ENCODE measurements around the gene CMTM1.

GRCh38 chr16:66596986-66597848 is 31.0 kb downstream of the CMTM1 start:
- TF ChIP-seq CTCF (IDR thresholded peaks at IDR 0.05 in 2 of 3, conservative IDR thresholded peaks at IDR 0.05 in 1 of 3; ENCODE audit: borderline replicate concordance in 1 of 3, insufficient read depth in 1 of 3, low read depth in 2 of 3, low read length in 2 of 3), result no peak
- TF ChIP-seq ZBTB33 (IDR thresholded peaks at IDR 0.05; ENCODE audit: extremely low read depth, insufficient replicate concordance, low read length), result no peak
- no peak for TF ChIP-seq POLR2A (IDR thresholded peaks at IDR 0.05; ENCODE audit: borderline replicate concordance, extremely low read depth, insufficient read depth, insufficient read length)
- TF ChIP-seq POLR2AphosphoS5 (IDR thresholded peaks at IDR 0.05; ENCODE audit: low read depth, low read length), result no peak
- TF ChIP-seq ZNF274 (IDR thresholded peaks at IDR 0.05; ENCODE audit: low read depth, low read length), result no peak
- TF ChIP-seq TCF7L2 (IDR thresholded peaks at IDR 0.05; ENCODE audit: borderline replicate concordance, extremely low read depth, insufficient read depth, insufficient read length), result no peak
- TF ChIP-seq EZH2 (IDR thresholded peaks at IDR 0.05), result no peak
- no peak for TF ChIP-seq CEBPB (IDR thresholded peaks at IDR 0.05; ENCODE audit: low read depth)
- no peak for TF ChIP-seq RAD21 (IDR thresholded peaks at IDR 0.05; ENCODE audit: low read depth)
- no peak for TF ChIP-seq EZH2phosphoT487 (IDR thresholded peaks at IDR 0.05; ENCODE audit: borderline replicate concordance)
- no peak for TF ChIP-seq SP1 (IDR thresholded peaks at IDR 0.05; ENCODE audit: low read depth)
- TF ChIP-seq ATF3 (IDR thresholded peaks at IDR 0.05), result no peak
- TF ChIP-seq SIN3A (IDR thresholded peaks at IDR 0.05; ENCODE audit: low read depth), result no peak
